ENCODE measurements around the gene GALNT13.

GALNT13 gene

GRCh38 chr2:154488801-154489200 is 617.1 kb downstream of the GALNT13 start:
- DNase-seq, result no peak

GRCh38 chr2:154489266-154489858 is 617.6 kb downstream of the GALNT13 start:
- DNase-seq, result no peak

- DNase-seq, result no peak
Measured at GRCh38 chr2:154490530-154490929, 618.8 kb downstream of the GALNT13 start.

- DNase-seq, result no peak
Measured at GRCh38 chr2:154495455-154495868, 623.7 kb downstream of the GALNT13 start.

GRCh38 chr2:154497019-154497418 is 625.3 kb downstream of the GALNT13 start:
- DNase-seq, result no peak

All from suppressor macrophage (primary cell).